ENCODE measurements around the gene TMEM252.

TMEM252 gene

GRCh38 chr9:68540712-68541535 is at the start of gene TMEM252:
Gene TMEM252 (minus strand): TSS chr9:68540883. CDS start chr9:68540814, 69 bp downstream.
- no peak for DNase-seq

GRCh38 chr9:68585034-68585761 is 44.5 kb upstream of the TMEM252 start:
- DNase-seq, result no peak

- peak; percentile 85 for DNase-seq
Observed at GRCh38 chr9:68584189-68585033, 43.7 kb upstream of the TMEM252 start.

DNA sequence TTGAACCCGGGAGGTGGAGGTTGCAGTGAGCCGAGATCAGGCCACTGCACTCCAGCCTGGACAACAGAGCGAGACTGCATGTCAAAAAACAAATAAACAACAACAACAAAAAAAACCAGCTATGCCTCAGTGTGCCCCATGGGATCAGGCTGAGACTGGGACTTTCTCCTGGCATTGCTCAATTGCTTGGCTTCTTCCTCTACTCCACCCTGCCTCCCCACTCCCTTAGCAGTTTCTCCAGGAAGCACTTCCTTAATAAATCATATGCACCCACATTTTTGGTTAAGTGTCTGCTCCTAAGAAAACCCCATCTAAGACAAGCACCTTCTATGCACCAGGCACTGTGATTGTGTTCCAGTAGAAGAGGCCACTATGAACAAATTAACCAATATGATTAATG is 41.0 kb upstream of the TMEM252 start:
- no peak for DNase-seq

DNA sequence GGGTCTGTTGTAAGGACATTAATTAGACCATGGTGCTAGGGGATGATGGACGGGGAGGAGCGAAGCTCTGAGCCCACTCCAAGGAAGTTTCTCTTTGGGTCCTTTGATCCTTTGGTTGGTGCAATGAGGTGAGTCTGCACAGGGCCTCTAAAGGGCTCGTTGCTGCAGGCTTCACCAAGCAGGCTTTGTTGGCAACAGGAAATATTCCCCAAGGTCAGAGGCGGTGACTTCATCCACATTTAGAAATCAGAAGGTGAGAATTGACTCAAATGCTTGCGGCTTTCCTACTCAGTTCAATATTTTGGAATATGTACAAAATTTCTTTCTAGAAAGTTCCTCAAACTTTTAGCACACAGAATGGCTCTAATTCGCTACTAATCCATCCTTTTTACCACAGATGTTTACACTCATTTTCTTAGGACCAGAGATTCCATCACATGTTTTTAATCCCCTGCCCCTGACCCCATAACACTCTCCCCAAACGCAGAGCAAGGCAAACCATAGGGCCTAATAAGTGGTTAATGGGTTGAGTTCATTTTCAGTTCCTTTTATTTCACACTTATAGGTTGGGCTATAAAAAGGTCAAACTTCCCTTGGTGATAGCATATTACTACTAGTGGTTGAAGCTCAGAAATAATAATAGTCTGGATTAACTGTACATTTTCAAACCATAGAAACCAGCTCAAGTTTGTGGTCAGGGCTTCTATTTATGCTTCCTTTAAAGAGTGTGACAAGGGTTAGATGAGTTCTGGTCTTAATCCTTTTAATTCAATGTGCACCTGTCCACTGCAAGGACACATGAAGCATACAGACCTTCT is 37.3 kb upstream of the TMEM252 start:
- no peak for DNase-seq

GRCh38 chr9:68575817-68576216 is 35.1 kb upstream of the TMEM252 start:
- DNase-seq, result no peak

GRCh38 chr9:68574150-68574549 is 33.5 kb upstream of the TMEM252 start:
- no peak for DNase-seq

GRCh38 chr9:68567565-68567964 is 26.9 kb upstream of the TMEM252 start:
- DNase-seq, result no peak

GRCh38 chr9:68562461-68562860 is 21.8 kb upstream of the TMEM252 start:
- DNase-seq, result no peak

DNA sequence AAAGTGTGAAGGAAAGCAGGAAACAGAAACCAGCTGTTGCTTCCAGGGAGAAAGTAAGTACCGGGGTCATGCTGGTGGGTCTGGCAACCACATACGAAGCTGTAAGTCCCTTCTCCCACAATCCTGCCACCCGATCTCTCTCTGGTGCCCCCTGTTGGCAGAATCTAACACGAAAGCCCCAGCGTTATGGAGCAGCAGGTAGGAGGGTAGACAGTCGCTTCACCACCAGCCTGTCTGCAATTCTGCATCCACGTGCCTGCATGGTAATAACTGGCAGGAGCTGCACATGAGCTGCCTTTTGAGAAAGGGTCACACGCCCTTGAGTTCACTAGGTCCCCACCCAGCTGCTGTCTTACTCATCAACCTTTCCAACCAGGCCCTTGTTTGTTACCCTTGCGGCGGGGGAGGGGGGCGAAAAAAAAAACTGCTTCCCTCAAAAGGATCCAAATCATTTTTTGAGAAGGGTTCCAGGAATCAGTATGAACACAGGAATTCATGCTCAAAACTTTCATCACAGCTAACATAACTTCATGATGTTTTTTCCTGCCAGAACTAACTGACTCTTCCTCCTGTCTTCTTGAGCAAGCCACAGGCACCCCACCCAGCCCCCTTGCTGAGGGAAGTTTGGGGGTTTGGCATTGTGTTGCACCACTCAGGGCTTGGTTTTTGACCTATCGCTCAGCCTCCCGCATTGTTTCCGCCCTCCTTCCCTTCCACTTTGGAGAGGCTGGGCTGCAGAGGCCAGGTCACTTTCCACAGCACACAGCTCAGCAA is 19.6 kb upstream of the TMEM252 start:
- no peak for DNase-seq

DNA sequence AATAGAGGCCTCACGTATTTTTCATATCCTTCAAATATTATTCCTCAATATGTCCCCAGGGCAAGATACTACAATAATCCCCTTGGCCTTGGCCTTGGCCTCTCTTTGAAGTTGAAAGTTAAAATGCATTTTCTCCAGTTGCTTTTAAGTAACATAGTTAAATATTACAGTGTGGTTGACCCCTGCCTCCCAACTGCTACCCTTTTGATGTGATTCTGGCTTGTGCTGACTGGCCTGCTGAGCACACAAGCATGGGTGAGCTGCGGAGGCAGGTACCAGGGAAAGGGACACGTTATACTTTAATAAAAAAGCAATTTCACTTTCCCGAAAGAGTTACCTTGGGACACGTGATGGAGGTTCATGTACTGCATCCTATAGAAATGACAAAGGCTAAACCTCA is 17.9 kb upstream of the TMEM252 start:
- DNase-seq, result no peak

GRCh38 chr9:68555437-68556150 is 14.9 kb upstream of the TMEM252 start:
- no peak for DNase-seq

DNA sequence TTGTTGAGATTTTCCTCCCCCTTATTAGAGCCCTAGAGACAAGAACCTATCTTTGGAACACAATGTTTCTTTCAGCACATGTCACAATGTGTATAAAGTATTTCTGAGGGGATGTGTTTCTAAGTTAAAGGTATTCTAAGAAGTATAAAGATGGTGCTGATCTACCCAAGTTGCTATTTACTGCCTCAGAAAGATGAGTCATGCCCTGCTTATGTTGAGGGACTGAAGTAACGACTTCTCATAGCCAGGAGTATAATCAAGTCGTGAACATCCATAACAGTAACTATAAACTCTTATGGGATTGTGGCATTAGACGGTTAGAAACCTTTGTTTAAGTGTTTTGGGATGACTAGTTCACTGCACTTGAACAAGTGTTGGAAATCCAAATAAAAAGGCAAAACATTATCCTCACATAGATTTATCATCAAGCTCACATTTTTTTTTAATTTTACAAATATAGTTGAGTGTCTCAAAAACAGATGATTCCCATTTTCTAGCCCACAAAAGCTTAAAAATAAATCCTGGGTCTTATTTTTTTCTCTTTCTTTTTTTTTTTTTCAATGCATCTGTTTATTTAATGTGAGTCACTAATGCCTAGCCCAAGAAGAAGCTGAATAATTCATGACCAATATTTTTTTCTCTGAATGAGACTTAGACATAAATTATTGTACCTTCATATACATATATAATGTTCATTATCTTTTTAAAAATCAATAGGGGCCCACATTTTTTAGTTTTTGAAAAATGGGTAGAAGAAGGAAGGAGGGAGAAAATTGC is 12.2 kb upstream of the TMEM252 start:
- no peak for DNase-seq

DNA sequence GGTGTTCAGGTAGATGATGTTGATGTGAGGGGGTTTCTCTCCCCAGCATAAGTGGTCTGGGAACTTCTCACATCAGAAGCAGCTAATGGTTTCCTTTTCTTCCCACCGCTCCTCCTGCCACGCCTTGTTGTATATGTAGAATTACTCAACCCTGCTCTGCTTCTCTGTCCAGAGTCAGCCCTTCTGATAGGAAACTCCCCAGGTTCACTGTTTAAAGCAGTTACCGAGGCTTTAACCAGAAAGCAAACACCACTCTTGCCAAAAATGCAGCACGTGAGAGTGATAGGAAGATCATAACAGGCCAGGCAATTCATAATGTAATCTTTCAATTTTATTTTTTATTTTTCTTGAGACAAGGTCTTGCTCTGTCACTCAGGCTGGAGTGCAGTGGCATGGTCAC is 10.5 kb upstream of the TMEM252 start:
- DNase-seq, result no peak

- no peak for DNase-seq
Observed at GRCh38 chr9:68548241-68548640, 7.6 kb upstream of the TMEM252 start.

DNA sequence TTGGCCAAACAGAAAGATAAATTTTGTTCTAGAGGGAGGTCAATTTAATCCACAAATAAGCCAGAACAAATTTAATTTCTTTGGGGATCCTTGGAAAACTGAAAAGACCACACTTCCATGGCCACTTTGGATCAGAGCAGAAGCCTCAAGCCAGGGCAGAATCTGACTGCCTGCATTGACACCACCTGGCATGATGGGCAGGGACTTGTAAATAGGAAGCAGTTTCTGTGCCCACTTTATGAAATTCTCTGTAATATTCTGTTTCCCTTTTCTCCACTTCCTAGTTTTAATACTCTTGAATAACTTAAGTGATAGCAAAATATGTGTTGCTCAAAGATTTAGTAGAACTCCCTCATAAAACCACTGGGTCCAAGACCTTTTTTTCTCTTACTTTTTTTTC is 6.7 kb upstream of the TMEM252 start:
- no peak for DNase-seq

- DNase-seq, result no peak
Observed at GRCh38 chr9:68546596-68547390, 6.1 kb upstream of the TMEM252 start.

DNA sequence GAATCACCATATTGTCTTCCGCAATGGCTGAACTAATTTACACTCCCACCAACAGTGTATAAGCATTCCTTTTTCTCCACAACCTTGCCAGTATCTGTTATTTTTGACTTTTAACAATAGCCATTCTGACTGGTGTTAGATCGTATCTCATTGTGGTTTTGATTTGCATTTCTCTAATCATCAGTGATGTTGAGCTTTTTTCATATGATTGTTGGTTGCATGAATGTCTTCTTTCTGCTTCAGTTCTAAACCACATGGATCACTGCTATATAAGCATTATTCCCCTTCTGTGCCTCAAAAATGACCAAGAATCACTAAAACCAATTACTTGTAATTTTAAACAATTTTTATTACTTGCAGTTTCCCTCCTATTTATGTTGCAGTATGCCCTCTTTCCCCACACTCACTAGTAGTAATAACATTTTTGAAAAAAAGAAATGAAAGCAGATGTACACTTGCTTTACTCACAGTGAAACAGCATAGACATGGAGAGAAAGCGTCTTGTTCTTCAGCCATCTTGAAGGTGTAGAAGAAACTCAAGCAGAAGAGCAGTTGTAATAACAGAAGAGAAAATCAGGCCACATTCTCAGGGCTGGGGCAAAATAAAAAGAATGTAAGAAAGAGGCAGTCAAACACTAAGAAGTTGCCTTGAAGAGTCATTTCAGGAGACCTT is 4.5 kb upstream of the TMEM252 start:
- no peak for DNase-seq

GRCh38 chr9:68541568-68541967 is 885 bp upstream of the TMEM252 start:
- no peak for DNase-seq
